GM19351 (cell line): ENCODE results near the gene CD160.
"Not testable (repeated sequence)": the region's sequence is repeated elsewhere in the genome, so short reads cannot be mapped to it uniquely, and the experiment has no call there.

Experiments
- ATAC-seq: cut with Tn5 transposase; IDR thresholded peaks from one replicate; pipeline ENCODE4 v1.9.1; 2021; ENCODE audit warnings: mild to moderate bottlenecking, moderate library complexity; ENCODE audit not compliant: unreplicated experiment

The CD160 gene

GRCh38 chr1:145757420-145757819 is 38.1 kb downstream of the CD160 start:
- no peak for ATAC-seq

DNA sequence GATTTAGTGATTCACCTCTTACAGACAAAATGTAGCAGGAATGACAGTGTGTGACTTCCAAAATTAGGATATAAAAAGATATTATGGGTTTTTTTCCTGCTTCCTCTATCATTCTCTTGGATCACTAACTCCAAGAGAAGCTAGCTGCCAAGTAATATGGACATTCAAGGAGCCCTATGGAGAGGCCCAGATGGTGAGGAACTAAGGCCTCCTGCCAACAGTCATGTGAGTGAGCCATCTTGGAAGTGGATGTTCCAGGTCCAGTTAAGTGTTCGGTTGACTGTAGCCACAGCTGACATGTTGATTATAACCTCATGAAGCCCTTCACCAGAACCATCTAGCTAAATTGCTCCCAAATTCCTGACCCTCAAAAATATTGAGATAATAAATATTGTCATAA is 38.8 kb downstream of the CD160 start:
- ATAC-seq: no peak

DNA sequence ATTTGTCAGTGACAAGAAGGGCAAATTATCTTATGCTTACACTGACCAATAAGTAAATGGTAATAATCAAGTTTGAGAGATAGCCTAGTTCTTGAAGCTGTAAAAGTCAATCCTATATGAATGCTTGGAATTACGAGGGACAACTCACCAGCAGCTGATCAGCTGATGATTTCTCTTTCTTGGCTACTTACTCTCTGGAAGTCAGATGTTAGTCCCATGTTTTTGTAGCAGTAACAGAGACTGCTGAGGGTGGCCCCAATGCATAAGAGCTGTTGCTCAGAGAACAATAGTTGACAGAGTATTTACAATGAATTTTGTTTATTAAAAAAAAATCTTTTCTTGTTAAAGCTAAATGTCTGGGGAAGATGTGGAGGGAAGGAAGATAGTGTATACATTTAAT is 39.3 kb downstream of the CD160 start:
- no peak for ATAC-seq

GRCh38 chr1:145759721-145760120 is 40.4 kb downstream of the CD160 start:
- no peak for ATAC-seq

DNA sequence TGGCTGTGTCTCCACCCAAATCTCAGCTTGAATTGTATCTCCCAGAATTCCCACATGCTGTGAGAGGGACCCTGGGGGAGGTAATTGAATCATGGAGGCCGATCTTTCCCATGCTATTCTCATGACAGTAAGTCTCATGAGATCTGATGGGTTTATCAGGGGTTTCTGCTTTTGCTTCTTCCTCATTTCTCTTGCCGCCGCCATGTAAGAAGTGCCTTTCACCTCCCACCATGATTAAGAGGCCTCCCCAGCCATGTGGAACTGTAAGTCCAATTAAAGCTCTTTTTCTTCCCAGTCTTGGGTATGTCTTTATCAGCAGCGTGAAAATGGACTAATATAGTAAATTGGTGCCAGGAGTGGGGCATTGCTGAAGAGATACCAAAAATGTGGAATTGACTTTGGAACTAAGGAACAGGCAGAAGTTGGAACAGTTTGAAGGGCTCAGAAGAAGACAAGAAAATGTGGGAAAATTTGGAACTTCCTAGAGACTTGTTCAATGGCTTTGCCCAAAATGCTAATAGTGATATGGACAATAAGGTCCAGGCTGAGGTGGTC is 41.2 kb downstream of the CD160 start:
- not testable (repeated sequence) for ATAC-seq

DNA sequence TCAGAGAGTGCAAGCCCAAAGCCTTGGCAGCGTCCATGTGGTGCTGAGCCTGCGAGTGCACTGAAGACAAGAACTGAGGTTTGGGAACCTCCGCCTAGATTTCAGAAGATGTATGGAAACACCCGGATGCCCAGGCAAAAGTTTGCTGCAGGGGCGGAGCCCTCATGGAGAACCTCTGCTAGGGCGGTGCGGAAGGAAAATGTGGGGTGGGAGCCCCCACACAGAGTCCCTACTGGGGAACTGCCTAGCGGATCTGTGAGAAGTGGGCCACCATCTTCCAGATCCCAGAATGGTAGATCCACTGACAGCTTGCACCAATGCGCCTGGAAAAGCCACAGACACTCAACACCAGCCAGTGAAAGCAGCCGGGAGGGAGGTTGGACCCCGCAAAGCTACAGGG is 42.2 kb downstream of the CD160 start:
- ATAC-seq: not testable (repeated sequence)

DNA sequence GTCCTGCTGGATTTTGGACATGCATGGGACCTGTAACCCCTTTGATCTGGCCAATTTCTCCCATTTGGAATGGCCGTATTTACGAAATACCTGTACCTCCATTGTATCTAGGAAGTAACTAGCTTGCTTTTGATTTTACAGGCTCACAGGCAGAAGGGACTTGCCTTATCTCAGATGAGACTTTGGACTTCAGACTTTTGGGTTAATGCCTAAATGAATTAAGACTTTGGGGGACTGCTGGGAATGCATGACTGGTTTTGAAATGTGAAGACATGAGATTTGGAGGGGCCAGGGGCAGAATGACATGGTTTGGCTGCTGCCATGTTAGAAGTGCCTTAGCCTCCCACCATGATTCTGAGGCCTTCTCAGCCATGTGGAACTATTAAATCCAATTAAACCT is 42.7 kb downstream of the CD160 start:
- ATAC-seq: not testable (repeated sequence)

DNA sequence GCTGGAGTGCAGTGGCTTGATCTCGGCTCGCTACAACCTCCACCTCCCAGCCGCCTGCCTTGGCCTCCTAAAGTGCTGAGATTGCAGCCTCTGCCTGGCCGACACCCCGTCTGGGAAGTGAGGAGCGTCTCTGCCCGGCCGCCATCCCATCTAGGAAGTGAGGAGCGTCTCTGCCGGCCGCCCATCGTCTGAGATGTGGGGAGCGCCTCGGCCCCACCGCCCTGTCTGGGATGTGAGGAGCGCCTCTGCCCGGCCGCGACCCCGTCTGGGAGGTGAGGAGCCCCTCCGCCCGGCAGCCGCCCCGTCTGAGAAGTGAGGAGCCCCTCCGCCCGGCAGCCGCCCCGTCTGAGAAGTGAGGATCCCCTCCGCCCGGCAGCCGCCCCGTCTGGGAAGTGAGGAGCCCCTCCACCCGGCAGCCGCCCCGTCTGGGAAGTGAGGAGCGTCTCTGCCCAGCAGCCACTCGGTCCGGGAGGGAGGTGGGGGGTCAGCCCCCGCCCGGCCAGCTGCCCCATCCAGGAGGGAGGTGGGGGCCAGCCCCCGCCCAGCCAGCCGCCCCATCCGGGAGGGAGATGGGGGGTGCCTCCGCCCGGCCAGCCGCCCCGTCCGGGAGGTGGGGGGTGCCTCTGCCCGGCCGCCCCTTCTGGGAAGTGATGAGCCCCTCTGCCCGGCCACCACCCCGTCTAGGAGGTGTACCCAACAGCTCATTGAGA is 45.1 kb downstream of the CD160 start:
- not testable (repeated sequence) for ATAC-seq

GRCh38 chr1:145765127-145765526 is 45.8 kb downstream of the CD160 start:
- ATAC-seq: not testable (repeated sequence)

DNA sequence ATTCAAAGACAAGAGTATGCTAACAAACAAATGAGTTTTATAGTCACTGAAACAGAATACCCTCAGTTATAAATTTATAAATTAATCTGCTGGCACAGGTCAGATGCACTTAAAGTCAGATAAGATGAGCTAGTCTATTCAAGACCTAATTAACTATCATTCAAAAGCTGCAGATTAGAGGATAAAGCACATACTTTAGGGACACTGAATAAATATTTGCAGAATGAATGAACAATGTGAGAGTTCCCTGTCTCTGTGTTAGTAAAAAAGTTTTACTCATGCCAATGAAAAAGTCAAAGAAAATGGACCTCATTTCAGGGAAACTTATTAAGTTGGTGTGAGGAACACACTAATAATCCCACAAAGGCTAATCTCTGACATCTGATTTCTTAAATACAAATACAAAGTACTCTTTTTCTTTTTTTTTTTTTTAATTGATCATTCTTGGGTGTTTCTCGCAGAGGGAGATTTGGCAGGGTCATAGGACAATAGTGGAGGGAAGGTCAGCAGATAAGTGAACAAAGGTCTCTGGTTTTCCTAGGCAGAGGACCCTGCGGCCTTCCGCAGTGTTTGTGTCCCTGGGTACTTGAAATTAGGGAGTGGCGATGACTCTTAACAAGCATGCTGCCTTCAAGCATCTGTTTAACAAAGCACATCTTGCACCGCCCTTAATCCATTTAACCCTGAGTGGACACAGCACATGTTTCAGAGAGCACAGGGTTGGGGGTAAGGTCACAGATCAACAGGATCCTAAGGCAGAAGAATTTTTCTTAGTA is 46.5 kb downstream of the CD160 start:
- not testable (repeated sequence) for ATAC-seq

GRCh38 chr1:145766926-145767325 is 47.6 kb downstream of the CD160 start:
- not testable (repeated sequence) for ATAC-seq

GRCh38 chr1:145768004-145768403 is 48.7 kb downstream of the CD160 start:
- not testable (repeated sequence) for ATAC-seq

- ATAC-seq: no peak
Measured at GRCh38 chr1:145771056-145771455, 51.8 kb downstream of the CD160 start.

DNA sequence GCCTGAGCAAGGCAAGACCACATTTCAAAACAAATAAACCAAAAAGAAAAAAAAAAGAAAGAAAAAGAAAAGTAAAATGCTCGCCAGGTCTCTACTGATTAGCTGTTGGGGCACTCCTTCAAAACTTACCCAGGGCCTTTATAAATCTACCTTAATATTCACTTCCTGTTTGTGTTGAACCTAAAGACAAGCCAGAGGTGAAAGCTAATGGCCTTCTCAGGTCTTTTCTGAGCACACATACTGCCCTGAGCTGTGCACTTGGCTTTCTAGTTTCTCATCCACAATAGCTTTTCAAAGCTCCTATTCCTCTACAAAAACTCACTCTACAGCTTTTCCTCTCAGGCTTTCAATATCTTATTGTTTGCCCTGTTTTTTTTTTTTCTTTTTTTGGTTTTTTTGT is 54.1 kb downstream of the CD160 start:
- ATAC-seq: no peak

- no peak for ATAC-seq
Measured at GRCh38 chr1:145777357-145778145, 58.3 kb downstream of the CD160 start.

GRCh38 chr1:145778146-145778540 is 58.8 kb downstream of the CD160 start:
- ATAC-seq: no peak

- no peak for ATAC-seq
Measured at GRCh38 chr1:145782272-145783099, 63.2 kb downstream of the CD160 start.

- no peak for ATAC-seq
Measured at GRCh38 chr1:145784409-145784808, 65.1 kb downstream of the CD160 start.

GRCh38 chr1:145785547-145785946 is 66.2 kb downstream of the CD160 start:
- no peak for ATAC-seq

DNA sequence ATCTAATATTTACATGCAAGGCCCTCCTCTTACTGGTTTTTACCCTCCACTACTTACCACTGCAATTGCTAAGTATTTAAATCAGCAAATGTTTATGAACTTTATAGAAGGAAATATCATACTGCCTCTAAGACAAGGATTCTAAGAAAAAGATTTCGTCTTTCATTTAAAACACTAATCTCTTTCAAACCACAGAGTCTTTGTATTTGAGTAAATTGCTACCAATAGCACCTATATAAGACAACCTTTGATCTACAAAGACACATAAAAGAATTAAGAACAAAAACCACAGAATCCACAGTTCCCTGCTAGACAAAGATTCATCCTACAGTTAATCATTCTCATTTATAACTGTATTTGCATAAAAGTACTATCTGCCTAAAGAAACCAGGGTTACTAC is 67.0 kb downstream of the CD160 start:
- ATAC-seq: no peak
